Ovary (tissue), 9 donors: Measurements from ENCODE around the gene PPP2R2C. TPM values are rescaled to one million over a fixed set of nuclear protein-coding genes. Genes with fewer than 3 reads are reported as not detected.

ENCODE experiments used
- DNase-seq, 5 donors: peaks; one replicate each; pipeline ENCODE4 v3.0.0-alpha.2; 2019 to 2020
- H3K27ac ChIP-seq, 2 donors: fragments of 200-600 bp; one replicate each; pipeline versions ENCODE4 v1.5.1 to v1.8.0; 2019 to 2022
- H3K27me3 ChIP-seq: fragments of 200-600 bp; one replicate; pipeline ENCODE4 v1.8.0; 2022
- H3K36me3 ChIP-seq: fragments of 200-600 bp; sonication (generic); one replicate; pipeline ENCODE4 v1.5.1; 2019
- H3K4me1 ChIP-seq: one replicate; pipeline ENCODE4 v1.8.1; 2013; ENCODE audit warnings: mild to moderate bottlenecking, moderate library complexity; ENCODE audit not compliant: insufficient read depth
- H3K4me3 ChIP-seq: fragments of 200-600 bp; sonication (generic); one replicate; pipeline ENCODE4 v1.5.1; 2017
- H3K9me3 ChIP-seq, 2 donors: fragments of 200-600 bp in 1 of 2; sonication (generic) in 1 of 2; one replicate each; pipeline versions ENCODE4 v1.5.1 to v1.8.1; 2013 to 2019; ENCODE audit warnings: mild to moderate bottlenecking in 1 of 2, moderate library complexity in 1 of 2
- EP300 ChIP-seq: sonication (generic); formaldehyde crosslinking; IDR thresholded peaks from one replicate; pipeline ENCODE4 v1.6.1; 2017; ENCODE audit warnings: antibody characterized with exemption
- POLR2A ChIP-seq: fragments of 450-650 bp; IDR thresholded peaks from one replicate; pipeline ENCODE4 v1.6.1; 2017; ENCODE audit warnings: antibody characterized with exemption, mild to moderate bottlenecking, moderate library complexity
- WGBS, 3 donors: extraction: QIAGEN DNeasy Blood & Tissue Kit in 1 of 3; methylation state at CpG; one replicate each; pipeline versions ENCODE4 v1.1.5 to v1.1.7; 2013 to 2017; 5-methylcytosine and 5-hydroxymethylcytosine counted together
- intact Hi-C, 4 donors: fragments of 100-400 bp; cut with DNase I; formaldehyde crosslinking; loops; one replicate each; pipeline versions ENCODE4 v1.11.0 to v1.15.1; 2022 to 2023
- polyA plus RNA-seq, 2 donors: library from polyadenylated mRNA; stranded (reverse); fragments of 200-250 nt in 1 of 2; fragments of 350-450 nt in 1 of 2; fragmentation: Illumina TruSeq in 1 of 2; extraction: RNeasy Lipid Tissue Mini Kit (QIAGEN cat#74804) in 1 of 2; gene quantifications; one replicate each; pipeline ENCODE4 v1.2.3, GENCODE V29; 2013 to 2014
- total RNA-seq, 7 donors: library from RNA; depleted of rRNA in 2 of 7; stranded (reverse); fragments of >200 nt in 2 of 7; fragmentation: NEBNext Ultra II Directional in 3 of 7; extraction: Animal tissue kit (Norgen Biotek cat#: 25700) in 3 of 7; gene quantifications; one replicate each; pipeline versions ENCODE4 v1.1.0 to v1.2.4, GENCODE V29; 2016 to 2023
- TF ChIP-seq, protein P1 (sequence below), 3 donors: fragments of 450-650 bp in 2 of 3; fragments of 200-600 bp in 1 of 3; IDR thresholded peaks; one replicate each; pipeline versions ENCODE4 v1.5.1 to v1.8.0; 2016 to 2022; ENCODE audit warnings: antibody characterized with exemption in 3 of 3, mild to moderate bottlenecking in 1 of 3
- donor health status: DM: no; HTN: no; CAD: no; lungs with moderate emphysema.
- donor health status: DM: no; HTN: no; CAD: no.
- donor health status: Bipolar disorder and iron deficiency.
- donor health status: DM: yes; HTN: yes; CAD: no.
- donor health status: DM: no; HTN: no; CAD: no.
- donor health status: DM: yes; HTN: yes; CAD: no.

PPP2R2C gene
- total and polyA plus RNA-seq, 9 donors = 0.12 to 4.5 (median 0.77) TPM

DNA sequence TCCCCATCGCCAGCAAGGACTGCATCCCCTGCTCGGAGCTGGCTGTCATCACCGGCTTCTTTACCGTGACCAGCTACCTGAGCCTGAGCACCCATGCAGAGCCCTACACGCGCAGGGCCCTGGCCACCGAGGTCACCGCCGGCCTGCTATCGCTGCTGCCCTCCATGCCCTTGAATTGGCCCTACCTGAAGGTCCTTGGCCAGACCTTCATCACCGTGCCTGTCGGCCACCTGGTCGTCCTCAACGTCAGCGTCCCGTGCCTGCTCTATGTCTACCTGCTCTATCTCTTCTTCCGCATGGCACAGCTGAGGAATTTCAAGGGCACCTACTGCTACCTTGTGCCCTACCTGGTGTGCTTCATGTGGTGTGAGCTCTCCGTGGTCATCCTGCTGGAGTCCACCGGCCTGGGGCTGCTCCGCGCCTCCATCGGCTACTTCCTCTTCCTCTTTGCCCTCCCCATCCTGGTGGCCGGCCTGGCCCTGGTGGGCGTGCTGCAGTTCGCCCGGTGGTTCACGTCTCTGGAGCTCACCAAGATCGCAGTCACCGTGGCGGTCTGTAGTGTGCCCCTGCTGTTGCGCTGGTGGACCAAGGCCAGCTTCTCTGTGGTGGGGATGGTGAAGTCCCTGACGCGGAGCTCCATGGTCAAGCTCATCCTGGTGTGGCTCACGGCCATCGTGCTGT, 171.2 kb downstream of the PPP2R2C start:
- 89 to 96% (median 90%) methylated on average over 35 of the region's 35 CpGs for WGBS, 3 donors
- H3K4me3 ChIP-seq = no peak overlapping the region
- H3K27me3 ChIP-seq = no peaks in the 10 kb centered on the region
- peaks cover 6% of the 10 kb centered on the region for H3K4me1 ChIP-seq
- DNase-seq = no peak
- no peaks in the 10 kb centered on the region for H3K9me3 ChIP-seq
- intact Hi-C loops = no loop called here
- no peaks in the 10 kb centered on the region for H3K36me3 ChIP-seq
- TF ChIP-seq, protein P1, sequence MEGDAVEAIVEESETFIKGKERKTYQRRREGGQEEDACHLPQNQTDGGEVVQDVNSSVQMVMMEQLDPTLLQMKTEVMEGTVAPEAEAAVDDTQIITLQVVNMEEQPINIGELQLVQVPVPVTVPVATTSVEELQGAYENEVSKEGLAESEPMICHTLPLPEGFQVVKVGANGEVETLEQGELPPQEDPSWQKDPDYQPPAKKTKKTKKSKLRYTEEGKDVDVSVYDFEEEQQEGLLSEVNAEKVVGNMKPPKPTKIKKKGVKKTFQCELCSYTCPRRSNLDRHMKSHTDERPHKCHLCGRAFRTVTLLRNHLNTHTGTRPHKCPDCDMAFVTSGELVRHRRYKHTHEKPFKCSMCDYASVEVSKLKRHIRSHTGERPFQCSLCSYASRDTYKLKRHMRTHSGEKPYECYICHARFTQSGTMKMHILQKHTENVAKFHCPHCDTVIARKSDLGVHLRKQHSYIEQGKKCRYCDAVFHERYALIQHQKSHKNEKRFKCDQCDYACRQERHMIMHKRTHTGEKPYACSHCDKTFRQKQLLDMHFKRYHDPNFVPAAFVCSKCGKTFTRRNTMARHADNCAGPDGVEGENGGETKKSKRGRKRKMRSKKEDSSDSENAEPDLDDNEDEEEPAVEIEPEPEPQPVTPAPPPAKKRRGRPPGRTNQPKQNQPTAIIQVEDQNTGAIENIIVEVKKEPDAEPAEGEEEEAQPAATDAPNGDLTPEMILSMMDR (IDR thresholded peaks at IDR 0.05) = no peak
- TF ChIP-seq POLR2A (no peak), EP300 (no peak)
- no peak overlapping the region for H3K27ac ChIP-seq

DNA sequence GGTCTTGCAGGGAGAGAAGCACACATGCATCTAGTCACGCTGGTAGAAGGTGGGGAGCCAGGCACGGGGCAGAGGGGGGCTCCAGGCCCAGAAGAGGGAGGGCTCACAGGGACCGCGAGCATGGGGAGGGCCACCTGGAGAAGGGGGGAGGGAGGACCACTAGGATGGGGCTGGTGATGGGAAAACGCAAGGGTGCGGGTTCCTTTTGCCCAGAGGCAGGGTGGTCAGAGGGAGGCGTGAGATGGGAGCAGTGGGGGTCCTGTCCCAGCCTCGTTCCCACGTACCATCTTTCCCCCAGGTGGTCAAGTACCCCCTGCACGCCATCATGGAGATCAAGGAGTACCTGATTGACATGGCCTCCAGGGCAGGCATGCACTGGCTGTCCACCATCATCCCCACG, 172.1 kb downstream of the PPP2R2C start:
- no peak for TF ChIP-seq POLR2A
- no peak for TF ChIP-seq EP300
- TF ChIP-seq, protein P1 (IDR thresholded peaks at IDR 0.05) = no peak
- peak in 1 of 5 donors; percentile 23 for DNase-seq
- Histone ChIP-seq H3K27me3 (no peaks in the 10 kb centered on the region), H3K4me3 (no peak overlapping the region), H3K9me3 (no peaks in the 10 kb centered on the region), H3K36me3 (no peaks in the 10 kb centered on the region), H3K4me1 (peaks cover 6% of the 10 kb centered on the region), H3K27ac (no peak overlapping the region)
- intact Hi-C loops = no loop called here
- 84 to 94% (median 85%) methylated on average over 11 of the region's 11 CpGs for WGBS, 3 donors

DNA sequence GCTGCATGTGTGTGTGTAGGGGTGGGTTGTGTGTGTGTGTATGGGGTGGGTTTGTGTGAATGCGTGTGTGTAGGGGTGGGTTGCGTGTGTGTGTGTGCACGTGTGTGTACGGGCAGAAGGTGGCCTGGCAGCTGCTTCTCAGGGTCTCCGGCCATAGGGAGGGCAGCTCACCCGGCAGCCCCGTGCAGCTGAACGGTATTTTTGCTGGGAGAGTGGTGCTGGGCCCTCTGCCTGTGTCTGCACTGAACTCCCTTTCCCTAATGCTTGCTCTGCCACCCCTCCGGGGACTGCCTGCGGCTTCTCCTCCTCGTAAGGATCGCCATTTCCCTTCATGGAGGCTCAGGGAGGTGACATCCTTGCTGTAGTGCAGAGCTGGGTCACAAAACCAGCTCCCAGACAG, 172.5 kb downstream of the PPP2R2C start:
- Histone ChIP-seq H3K27me3 (no peaks in the 10 kb centered on the region), H3K9me3 (no peaks in the 10 kb centered on the region), H3K27ac (no peak overlapping the region), H3K4me3 (no peak overlapping the region), H3K4me1 (peaks cover 6% of the 10 kb centered on the region), H3K36me3 (no peaks in the 10 kb centered on the region)
- intact Hi-C loops = no loop called here
- WGBS, 3 donors = 85 to 93% (median 89%) methylated on average over 12 of the region's 12 CpGs
- no peak for DNase-seq
- no peak for TF ChIP-seq EP300
- TF ChIP-seq POLR2A = no peak
- TF ChIP-seq, protein P1 (IDR thresholded peaks at IDR 0.05) = no peak

DNA sequence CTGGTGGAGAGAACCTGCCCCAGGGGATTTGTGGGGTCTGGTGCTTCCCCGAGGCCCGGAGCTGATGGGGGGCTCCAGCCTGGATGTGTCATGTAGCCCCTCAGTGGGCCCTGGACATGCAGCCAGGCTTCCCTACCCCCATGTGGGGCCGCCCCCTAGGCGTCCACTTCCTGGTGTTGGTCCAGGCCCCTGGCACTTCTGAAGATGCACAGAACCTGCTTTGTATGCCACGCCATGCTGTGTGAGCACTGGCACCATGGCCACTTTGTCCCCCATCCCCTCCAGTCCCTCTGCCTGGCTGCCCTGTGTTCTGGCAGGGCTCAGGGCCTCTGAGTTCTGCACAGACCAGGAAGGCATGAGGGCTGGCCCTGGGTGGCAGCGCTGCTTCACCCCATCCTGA, 173.6 kb downstream of the PPP2R2C start:
- no peaks in the 10 kb centered on the region for H3K36me3 ChIP-seq

More for the DNA sequence above, 173.6 kb downstream of the PPP2R2C start:
- TF ChIP-seq EP300 (no peak), POLR2A (no peak)
- TF ChIP-seq, protein P1 (IDR thresholded peaks at IDR 0.05) = no peak
- Histone ChIP-seq H3K4me3 (no peak overlapping the region), H3K27me3 (no peaks in the 10 kb centered on the region), H3K27ac (peak overlapping the region in 1 of 2 donors; percentile 58), H3K9me3 (no peaks in the 10 kb centered on the region), H3K4me1 (peaks cover 6% of the 10 kb centered on the region)
- no peak for DNase-seq
- 85 to 90% (median 86%) methylated on average over 5 to 6 of the region's 6 CpGs for WGBS, 3 donors
- intact Hi-C loops = no loop called here
